Activated naive CD8-positive, alpha-beta T cell (primary cell): Measurements from ENCODE around the gene TPPP2.

Source experiments
- H3K27ac Mint-ChIP-seq: one replicate; pipeline ENCODE4 v1.8.0; 2021; ENCODE audit warnings: mixed read lengths
- H3K27me3 Mint-ChIP-seq: one replicate; pipeline ENCODE4 v1.8.0; 2021; ENCODE audit warnings: mixed read lengths
- H3K36me3 Mint-ChIP-seq: one replicate; pipeline ENCODE4 v1.8.0; 2021; ENCODE audit warnings: mixed read lengths
- H3K4me1 Mint-ChIP-seq: one replicate; pipeline ENCODE4 v1.8.0; 2021; ENCODE audit warnings: low read depth, mixed read lengths
- H3K4me3 Mint-ChIP-seq: one replicate; pipeline ENCODE4 v1.8.0; 2021; ENCODE audit warnings: mild to moderate bottlenecking, mixed read lengths
- H3K9me3 Mint-ChIP-seq: one replicate; pipeline ENCODE4 v1.8.0; 2021; ENCODE audit warnings: low read depth, mixed read lengths

TPPP2 gene

DNA sequence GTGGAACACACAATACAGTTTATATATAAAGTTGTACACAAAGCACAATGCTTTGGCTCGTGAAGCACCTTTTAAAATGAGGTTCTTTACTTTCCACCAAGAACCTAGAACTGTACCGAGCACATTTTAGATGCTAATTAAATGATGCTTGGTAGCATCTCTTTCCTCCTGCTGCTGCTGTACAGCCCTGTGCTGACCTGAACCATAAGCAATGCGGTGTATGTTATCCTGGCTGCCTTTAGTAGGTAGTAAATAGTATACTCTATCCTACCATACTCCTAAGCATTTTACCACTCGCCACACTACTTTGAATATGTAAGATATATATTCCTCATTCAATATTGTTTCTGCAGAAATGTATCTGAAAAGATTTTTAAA, 24.7 kb downstream of the TPPP2 start:
- Mint-ChIP-seq H3K36me3 (no peaks in the 10 kb centered on the region), H3K27me3 (peaks cover 2% of the 10 kb centered on the region), H3K4me1 (no peaks in the 10 kb centered on the region), H3K4me3 (no peak overlapping the region), H3K27ac (no peak overlapping the region), H3K9me3 (no peaks in the 10 kb centered on the region)

GRCh38 chr14:21055432-21056117, 25.6 kb downstream of the TPPP2 start:
- H3K4me3 Mint-ChIP-seq: no peak overlapping the region
- H3K9me3 Mint-ChIP-seq: no peaks in the 10 kb centered on the region
- no peaks in the 10 kb centered on the region for H3K4me1 Mint-ChIP-seq
- H3K27ac Mint-ChIP-seq: no peak overlapping the region
- H3K27me3 Mint-ChIP-seq: no peaks in the 10 kb centered on the region
- no peaks in the 10 kb centered on the region for H3K36me3 Mint-ChIP-seq

- Mint-ChIP-seq H3K36me3 (no peaks in the 10 kb centered on the region), H3K27ac (no peak overlapping the region), H3K27me3 (peaks cover 2% of the 10 kb centered on the region), H3K4me1 (no peaks in the 10 kb centered on the region), H3K4me3 (no peak overlapping the region), H3K9me3 (no peaks in the 10 kb centered on the region)
These were observed 26.6 kb downstream of the TPPP2 start for GRCh38 chr14:21056520-21057163.

DNA sequence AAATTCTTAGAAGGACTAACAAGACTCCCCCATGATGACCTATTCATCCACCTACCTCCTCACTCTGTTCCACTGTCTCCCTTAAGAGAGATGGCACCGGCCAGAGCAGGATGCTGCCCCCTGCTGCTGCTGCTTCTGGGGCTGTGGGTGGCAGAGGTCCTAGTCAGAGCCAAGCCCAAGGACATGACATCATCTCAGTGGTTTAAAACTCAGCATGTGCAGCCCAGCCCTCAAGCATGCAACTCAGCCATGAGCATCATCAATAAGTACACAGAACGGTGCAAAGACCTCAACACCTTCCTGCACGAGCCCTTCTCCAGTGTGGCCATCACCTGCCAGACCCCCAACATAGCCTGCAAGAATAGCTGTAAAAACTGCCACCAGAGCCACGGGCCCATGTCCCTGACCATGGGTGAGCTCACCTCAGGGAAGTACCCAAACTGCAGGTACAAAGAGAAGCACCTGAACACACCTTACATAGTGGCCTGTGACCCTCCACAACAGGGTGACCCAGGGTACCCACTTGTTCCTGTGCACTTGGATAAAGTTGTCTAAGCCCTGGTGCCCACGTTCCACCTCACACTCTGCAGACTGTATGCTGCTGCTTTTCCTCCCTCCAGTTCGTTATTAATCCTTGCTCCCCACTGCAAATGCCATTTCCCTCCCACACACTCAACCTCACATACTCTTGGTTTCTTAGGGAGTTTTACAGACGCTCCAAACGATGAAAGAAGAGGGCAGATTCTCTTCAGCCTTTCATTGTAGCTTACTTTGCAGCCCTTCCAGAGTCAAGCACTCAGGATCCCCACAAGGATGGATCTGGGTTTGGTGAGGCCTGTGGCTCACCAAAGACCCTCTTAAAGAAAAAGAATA, 28.0 kb downstream of the TPPP2 start, which contains the start of gene RNASE8:
Gene RNASE8, plus strand, starts transcription at position 20 of the 873 bp plus-strand sequence. Its CDS starts 71 bp downstream, at position 91.
- peaks cover 3% of the 10 kb centered on the region for H3K27me3 Mint-ChIP-seq
- H3K4me3 Mint-ChIP-seq: no peak within 1 kb of the TSS
- H3K4me1 Mint-ChIP-seq: no peaks in the 10 kb centered on the region
- H3K9me3 Mint-ChIP-seq: no peaks in the 10 kb centered on the region
- no peaks in the 10 kb centered on the region for H3K36me3 Mint-ChIP-seq
- H3K27ac Mint-ChIP-seq: no peak within 1 kb of the TSS

DNA sequence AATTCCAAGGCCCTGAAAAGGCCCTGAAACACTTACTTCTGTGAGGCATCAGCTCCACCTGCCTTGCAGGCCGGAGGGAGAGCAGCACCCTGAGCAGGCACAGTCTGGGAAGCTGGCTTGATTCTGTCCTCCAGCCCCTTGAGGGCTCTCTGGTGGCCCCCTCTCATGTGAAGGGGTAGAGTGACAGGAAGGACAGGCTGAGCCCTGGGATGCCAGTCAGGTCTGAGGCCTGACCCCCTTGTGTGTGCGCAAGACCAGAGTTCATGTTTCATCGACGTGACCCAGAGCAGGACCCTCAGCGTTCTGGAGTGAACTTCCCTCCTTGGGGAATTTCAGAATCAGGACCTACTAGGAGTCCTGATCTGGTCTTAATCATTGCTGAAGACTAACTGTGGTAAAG, 28.9 kb downstream of the TPPP2 start:
- Mint-ChIP-seq H3K9me3 (no peaks in the 10 kb centered on the region), H3K4me3 (no peak overlapping the region)

GRCh38 chr14:21059842-21060613, 30.0 kb downstream of the TPPP2 start:
- no peaks in the 10 kb centered on the region for H3K9me3 Mint-ChIP-seq
- H3K27ac Mint-ChIP-seq: no peak overlapping the region
- peaks cover 6% of the 10 kb centered on the region for H3K27me3 Mint-ChIP-seq
- no peaks in the 10 kb centered on the region for H3K36me3 Mint-ChIP-seq
- H3K4me3 Mint-ChIP-seq: no peak overlapping the region
- no peaks in the 10 kb centered on the region for H3K4me1 Mint-ChIP-seq

More for the DNA sequence above, 28.9 kb downstream of the TPPP2 start:
- Mint-ChIP-seq H3K27ac (no peak overlapping the region), H3K36me3 (no peaks in the 10 kb centered on the region), H3K4me1 (no peaks in the 10 kb centered on the region), H3K27me3 (peaks cover 5% of the 10 kb centered on the region)

DNA sequence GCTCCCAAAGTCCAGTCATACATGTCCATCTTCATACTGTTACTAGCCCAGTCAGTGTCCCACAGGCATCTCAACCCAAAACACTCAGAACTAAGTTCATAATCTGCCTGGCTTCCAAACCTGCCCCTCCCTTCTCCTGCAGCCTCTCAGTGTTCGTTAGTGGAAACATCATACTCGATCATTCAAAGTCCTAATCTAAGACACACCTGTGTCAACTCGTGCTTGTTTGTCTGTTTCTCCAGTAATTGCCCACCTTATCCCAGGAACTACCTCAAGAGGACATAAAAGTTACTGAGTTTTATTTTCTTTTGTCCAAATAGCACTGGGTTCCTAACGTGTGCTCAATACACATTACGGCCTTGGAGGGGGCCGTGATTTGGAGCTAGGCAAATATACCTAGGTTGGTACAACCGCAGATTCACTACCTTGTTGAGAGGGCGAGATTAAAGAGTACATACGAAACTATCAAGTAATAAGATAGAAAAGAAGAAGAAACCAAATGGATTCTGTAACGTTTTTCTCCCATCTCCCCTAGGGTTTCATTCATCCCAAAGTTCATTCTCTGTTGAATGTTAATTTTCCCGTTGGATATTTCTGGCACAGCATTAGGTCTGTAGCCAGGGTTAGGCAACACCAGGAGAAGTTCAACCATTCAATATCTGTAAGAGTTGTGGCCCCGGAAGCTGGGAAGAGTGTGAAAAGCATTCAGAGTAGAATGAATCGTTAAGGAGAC, 30.8 kb downstream of the TPPP2 start:
- H3K36me3 Mint-ChIP-seq: no peaks in the 10 kb centered on the region
- H3K4me1 Mint-ChIP-seq: no peaks in the 10 kb centered on the region
- H3K9me3 Mint-ChIP-seq: no peaks in the 10 kb centered on the region
- H3K4me3 Mint-ChIP-seq: no peak overlapping the region
- no peak overlapping the region for H3K27ac Mint-ChIP-seq
- H3K27me3 Mint-ChIP-seq: peaks cover 12% of the 10 kb centered on the region

GRCh38 chr14:21061347-21061668, 31.3 kb downstream of the TPPP2 start:
- Mint-ChIP-seq H3K4me3 (no peak overlapping the region), H3K9me3 (no peaks in the 10 kb centered on the region), H3K36me3 (no peaks in the 10 kb centered on the region), H3K27ac (no peak overlapping the region), H3K4me1 (no peaks in the 10 kb centered on the region), H3K27me3 (peaks cover 14% of the 10 kb centered on the region)

DNA sequence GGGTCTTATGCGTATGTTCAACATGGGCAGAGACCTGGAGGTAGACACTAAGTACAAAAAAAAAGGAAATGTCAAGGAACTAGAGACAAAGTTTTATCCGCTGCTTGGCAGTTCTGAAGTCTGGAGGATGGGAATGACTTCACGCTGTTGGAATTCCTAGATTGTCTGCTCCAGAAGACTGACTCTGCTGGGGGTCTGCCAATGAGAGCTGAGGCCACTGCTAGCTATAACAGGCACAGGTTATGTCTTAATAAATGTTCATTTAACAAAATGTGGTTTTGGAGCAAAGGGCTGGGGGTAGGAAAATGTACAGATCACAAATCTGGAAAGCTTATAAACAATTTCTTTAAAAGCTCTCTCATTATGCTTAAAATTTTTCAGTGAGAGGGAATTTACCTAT, 33.5 kb downstream of the TPPP2 start:
- no peaks in the 10 kb centered on the region for H3K36me3 Mint-ChIP-seq
- H3K9me3 Mint-ChIP-seq: no peaks in the 10 kb centered on the region
- H3K4me3 Mint-ChIP-seq: no peak overlapping the region
- no peak overlapping the region for H3K27ac Mint-ChIP-seq
- peaks cover under 1% of the 10 kb centered on the region for H3K4me1 Mint-ChIP-seq
- peaks cover 28% of the 10 kb centered on the region for H3K27me3 Mint-ChIP-seq

- H3K36me3 Mint-ChIP-seq: no peaks in the 10 kb centered on the region
- H3K4me3 Mint-ChIP-seq: no peak overlapping the region
- no peaks in the 10 kb centered on the region for H3K9me3 Mint-ChIP-seq
- no peak overlapping the region for H3K27ac Mint-ChIP-seq
- peaks cover 37% of the 10 kb centered on the region for H3K27me3 Mint-ChIP-seq
- peaks cover 24% of the 10 kb centered on the region for H3K4me1 Mint-ChIP-seq
These were observed 37.0 kb downstream of the TPPP2 start for GRCh38 chr14:21066882-21067502.

DNA sequence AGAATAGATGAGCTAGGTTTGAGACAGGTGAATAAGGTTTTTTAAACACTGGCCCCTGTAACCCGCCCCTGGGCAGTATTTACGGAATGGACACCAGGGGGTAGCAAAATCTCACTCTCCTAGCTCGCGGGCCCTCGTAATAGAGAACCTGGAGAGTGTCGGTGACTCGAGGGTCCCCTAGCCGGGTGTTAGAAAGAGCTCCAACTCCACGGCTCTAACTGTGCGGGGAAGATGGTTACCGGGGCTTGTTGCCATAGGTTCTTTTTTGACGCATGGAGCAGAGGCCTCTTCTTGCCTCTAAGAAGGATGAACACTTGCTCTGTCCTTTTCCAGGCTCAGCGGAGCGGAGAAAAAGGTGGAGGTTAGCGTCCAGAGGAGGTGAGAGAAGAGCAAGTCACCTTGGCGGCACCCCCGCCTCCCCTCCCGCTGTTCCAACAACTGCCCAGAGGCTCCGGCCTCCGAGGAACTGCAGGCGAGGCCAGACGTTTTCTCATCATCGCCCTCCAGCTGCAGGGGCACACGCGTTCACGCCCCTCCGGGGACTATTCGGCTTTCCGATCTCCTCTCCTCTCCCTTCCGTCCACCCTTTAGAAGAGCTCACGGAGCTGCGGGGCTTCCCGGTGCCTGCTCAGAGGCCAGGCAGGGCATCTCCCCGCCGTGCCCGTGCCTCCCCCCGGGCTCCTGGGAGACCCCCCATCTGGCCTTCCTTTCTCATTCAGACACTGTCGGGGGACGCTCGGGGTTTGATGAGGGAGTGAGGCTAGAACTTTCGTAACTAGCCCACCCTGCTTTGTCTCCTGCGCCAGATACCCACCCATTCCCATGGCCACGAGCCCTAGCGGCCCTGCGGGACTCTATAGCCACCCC, 38.7 kb downstream of the TPPP2 start:
- Mint-ChIP-seq H3K27ac (no peak overlapping the region), H3K9me3 (no peaks in the 10 kb centered on the region), H3K4me1 (peaks cover 29% of the 10 kb centered on the region), H3K4me3 (peak overlapping the region; percentile 82), H3K27me3 (peaks cover 42% of the 10 kb centered on the region), H3K36me3 (no peaks in the 10 kb centered on the region)

- Mint-ChIP-seq H3K27ac (no peak overlapping the region), H3K4me3 (peak overlapping the region; percentile 82), H3K27me3 (peaks cover 42% of the 10 kb centered on the region)
These were observed 39.5 kb downstream of the TPPP2 start for GRCh38 chr14:21069388-21070082.

More at GRCh38 chr14:21069388-21070082, 39.5 kb downstream of the TPPP2 start:
- H3K4me1 Mint-ChIP-seq: peaks cover 29% of the 10 kb centered on the region
- no peaks in the 10 kb centered on the region for H3K9me3 Mint-ChIP-seq
- H3K36me3 Mint-ChIP-seq: no peaks in the 10 kb centered on the region
